Kidney epithelial cell (primary cell): ENCODE measurements around the gene UCHL3. TPM values are rescaled to one million over a fixed set of nuclear protein-coding genes. Genes with fewer than 3 reads are reported as not detected.
"Not testable (repeated sequence)": the region's sequence is repeated elsewhere in the genome, so short reads cannot be mapped to it uniquely, and the experiment has no call there.

Source experiments
- DNase-seq: peaks from one replicate; pipeline ENCODE4 v3.0.0-alpha.2; 2010; ENCODE audit warnings: low read depth
- H3K27me3 ChIP-seq: 2 replicates; pipeline ENCODE4 v1.6.0; 2011; ENCODE audit warnings: low read length; ENCODE audit not compliant: control insufficient read depth, insufficient read depth
- H3K36me3 ChIP-seq: 2 replicates; pipeline ENCODE4 v1.5.1; 2011; ENCODE audit warnings: low read length; ENCODE audit not compliant: control insufficient read depth, insufficient read depth
- H3K4me3 ChIP-seq: 2 replicates; pipeline ENCODE4 v1.5.1; 2011; ENCODE audit warnings: low read depth, mild to moderate bottlenecking, control low read depth, low read length
- CTCF ChIP-seq: IDR thresholded peaks from 2 replicates; pipeline ENCODE4 v1.5.1; 2011; ENCODE audit warnings: mild to moderate bottlenecking, moderate library complexity, low read length, control low read depth, inconsistent platforms; ENCODE audit not compliant: insufficient read depth, poor library complexity, severe bottlenecking
- total RNA-seq: library from RNA; depleted of rRNA; stranded (reverse); fragments of >200 nt; gene quantifications from 2 replicates; pipeline ENCODE4 v1.2.3, GENCODE V29; 2015

The UCHL3 gene
- total RNA-seq, 1 donor from 2014 or later: 75.5 TPM

GRCh38 chr13:75541961-75542360, 7.6 kb upstream of the UCHL3 start:
- Histone ChIP-seq H3K4me3 (no peak overlapping the region), H3K36me3 (no peaks in the 10 kb centered on the region), H3K27me3 (no peaks in the 10 kb centered on the region)
- no peak for DNase-seq
- TF ChIP-seq CTCF: no peak

GRCh38 chr13:75544681-75545330, 4.8 kb upstream of the UCHL3 start:
- DNase-seq: no peak
- Histone ChIP-seq H3K4me3 (no peak overlapping the region), H3K36me3 (no peaks in the 10 kb centered on the region), H3K27me3 (no peaks in the 10 kb centered on the region)
- TF ChIP-seq CTCF: no peak

- H3K4me3 ChIP-seq, DNase-seq, H3K36me3 ChIP-seq, H3K27me3 ChIP-seq: not testable (repeated sequence)
Measured at GRCh38 chr13:75545386-75545785, 4.2 kb upstream of the UCHL3 start.

- Histone ChIP-seq H3K27me3 (no peaks in the 10 kb centered on the region), H3K36me3 (no peaks in the 10 kb centered on the region), H3K4me3 (no peak overlapping the region)
- DNase-seq: no peak
- TF ChIP-seq CTCF: no peak
Measured at GRCh38 chr13:75547917-75548316, 1.7 kb upstream of the UCHL3 start.

GRCh38 chr13:75550159-75550567, 572 bp downstream of the UCHL3 start:
- DNase-seq: no peak
- Histone ChIP-seq H3K27me3 (no peaks in the 10 kb centered on the region), H3K4me3 (peak overlapping the region; percentile 87), H3K36me3 (no peaks in the 10 kb centered on the region)
- no peak for TF ChIP-seq CTCF

- no peak overlapping the region for H3K4me3 ChIP-seq
- TF ChIP-seq CTCF: no peak
- no peaks in the 10 kb centered on the region for H3K36me3 ChIP-seq
- DNase-seq: no peak
- H3K27me3 ChIP-seq: no peaks in the 10 kb centered on the region
Measured at GRCh38 chr13:75554464-75554863, 4.9 kb downstream of the UCHL3 start.
